Activated CD4-positive, alpha-beta T cell treated with anti-CD3 and anti-CD28 coated beads, Interleukin-2, amount 10 ng/mL, durations not matched to agents 24 days and 14 days (primary cell): ENCODE measurements around the gene BST1. TPM values are rescaled to one million over a fixed set of nuclear protein-coding genes. Genes with fewer than 3 reads are reported as not detected.
"Not testable (repeated sequence)": the region's sequence is repeated elsewhere in the genome, so short reads cannot be mapped to it uniquely, and the experiment has no call there.

Source experiments
- DNase-seq: peaks from one replicate; pipeline ENCODE4 v3.0.0; 2022
- H3K27ac Mint-ChIP-seq: one replicate; pipeline ENCODE4 v1.8.0; 2022; ENCODE audit warnings: mild to moderate bottlenecking, mixed read lengths
- H3K27me3 Mint-ChIP-seq: one replicate; pipeline ENCODE4 v1.8.0; 2022; ENCODE audit warnings: mixed read lengths
- H3K36me3 Mint-ChIP-seq: one replicate; pipeline ENCODE4 v1.8.0; 2022; ENCODE audit warnings: low read depth, mild to moderate bottlenecking, mixed read lengths
- H3K4me1 Mint-ChIP-seq: one replicate; pipeline ENCODE4 v1.8.0; 2021; ENCODE audit warnings: mixed read lengths
- H3K4me3 Mint-ChIP-seq: one replicate; pipeline ENCODE4 v1.8.0; 2022; ENCODE audit warnings: mild to moderate bottlenecking, moderate library complexity, mixed read lengths
- H3K9me3 Mint-ChIP-seq: one replicate; pipeline ENCODE4 v1.8.0; 2021; ENCODE audit warnings: mixed read lengths
- intact Hi-C: fragments of 100-400 bp; cut with micrococcal nuclease; formaldehyde crosslinking; loops from one replicate; pipeline ENCODE4 v1.15.1; 2023
- total RNA-seq: library from RNA; stranded (reverse); gene quantifications from 2 replicates; pipeline ENCODE4 v1.2.3, GENCODE V29; 2022

BST1 gene
- total RNA-seq, 1 donor from 2014 or later: 0.72 TPM

DNA sequence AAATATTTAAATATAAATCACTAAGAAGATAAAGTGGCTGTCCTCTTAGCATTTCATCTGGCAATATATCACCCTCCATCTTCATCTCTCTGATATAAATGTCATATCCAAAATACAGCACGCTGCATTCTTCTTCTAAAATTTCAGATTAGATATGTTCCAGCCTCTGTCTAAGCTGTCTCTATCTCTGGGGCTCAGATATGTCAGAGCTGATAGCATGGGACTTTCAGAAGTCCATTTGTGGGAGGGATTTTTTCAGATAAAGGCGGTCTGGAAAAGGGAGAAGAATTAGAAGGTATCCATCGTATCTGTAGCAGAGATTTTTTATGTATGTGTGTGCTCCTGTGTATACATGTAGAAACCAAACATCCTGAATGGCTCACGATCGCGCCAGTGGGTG lies 50.2 kb downstream of the BST1 start:
- intact Hi-C loops: no loop called here
- Mint-ChIP-seq H3K27me3 (no peaks in the 10 kb centered on the region), H3K4me3 (no peak overlapping the region), H3K36me3 (peaks cover 3% of the 10 kb centered on the region), H3K4me1 (peaks cover 45% of the 10 kb centered on the region), H3K9me3 (peaks cover 7% of the 10 kb centered on the region), H3K27ac (no peak overlapping the region)
- no peak for DNase-seq

- no peaks in the 10 kb centered on the region for H3K27me3 Mint-ChIP-seq
- intact Hi-C loops: no loop called here
- H3K9me3 Mint-ChIP-seq: peaks cover 6% of the 10 kb centered on the region
- H3K27ac Mint-ChIP-seq: peak overlapping the region; percentile 94
- no peak for DNase-seq
- peaks cover 2% of the 10 kb centered on the region for H3K36me3 Mint-ChIP-seq
- H3K4me3 Mint-ChIP-seq: peak overlapping the region; percentile 61
- H3K4me1 Mint-ChIP-seq: peaks cover 47% of the 10 kb centered on the region
These were observed 50.9 kb downstream of the BST1 start for GRCh38 chr4:15753786-15754185.

GRCh38 chr4:15754323-15754722 lies 51.5 kb downstream of the BST1 start:
- peak; percentile 89 for DNase-seq
- peak overlapping the region; percentile 61 for H3K4me3 Mint-ChIP-seq

GRCh38 chr4:15755321-15756155 lies 52.7 kb downstream of the BST1 start:
- DNase-seq: peak; percentile 81
- intact Hi-C loops: loop anchor here (1.0 to 5.0 kb wide), 10 partner anchors 11 to 1822 kb away; partner anchors contain the start of genes FAM200B, FBXL5 and LAP3
- Mint-ChIP-seq H3K27ac (peak overlapping the region; percentile 94), H3K36me3 (peaks cover 5% of the 10 kb centered on the region), H3K4me3 (peak overlapping the region; percentile 77), H3K9me3 (peaks cover 6% of the 10 kb centered on the region), H3K4me1 (peaks cover 50% of the 10 kb centered on the region), H3K27me3 (no peaks in the 10 kb centered on the region)

More at GRCh38 chr4:15754323-15754722, 51.5 kb downstream of the BST1 start:
- intact Hi-C loops: no loop called here
- peaks cover 47% of the 10 kb centered on the region for H3K4me1 Mint-ChIP-seq
- peak overlapping the region; percentile 94 for H3K27ac Mint-ChIP-seq
- H3K36me3 Mint-ChIP-seq: peaks cover 3% of the 10 kb centered on the region
- no peaks in the 10 kb centered on the region for H3K27me3 Mint-ChIP-seq
- peaks cover 6% of the 10 kb centered on the region for H3K9me3 Mint-ChIP-seq

DNA sequence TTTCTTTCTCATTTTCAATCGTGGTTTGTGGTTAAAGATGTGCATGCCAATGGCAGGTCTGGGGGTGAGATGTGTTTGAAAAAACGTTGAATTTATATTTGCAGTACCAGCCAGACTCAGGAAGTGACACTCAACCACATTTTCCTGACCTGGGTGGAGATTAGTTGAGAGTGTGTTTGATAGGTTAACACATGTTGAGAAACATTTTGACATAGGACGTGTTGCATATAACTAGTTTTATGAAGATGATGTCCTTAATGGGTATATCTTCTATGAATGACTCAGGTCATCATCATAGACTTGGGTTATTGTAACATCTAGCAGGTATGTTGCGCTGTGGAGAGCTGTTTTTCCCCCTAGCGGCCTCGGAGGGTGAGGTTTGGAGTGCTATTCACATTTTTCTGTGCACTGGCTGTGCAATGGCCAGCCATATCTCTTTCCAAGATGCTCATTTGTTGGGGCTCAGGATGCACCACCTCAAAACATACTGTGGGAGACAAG lies 53.5 kb downstream of the BST1 start:
- Mint-ChIP-seq H3K27me3 (no peaks in the 10 kb centered on the region), H3K9me3 (no peaks in the 10 kb centered on the region), H3K4me3 (peak overlapping the region; percentile 77), H3K36me3 (peaks cover 3% of the 10 kb centered on the region), H3K27ac (peak overlapping the region; percentile 94), H3K4me1 (peaks cover 51% of the 10 kb centered on the region)
- DNase-seq: peak; percentile 92
- intact Hi-C loops: loop anchor here (1.0 to 5.0 kb wide), 7 partner anchors 10 to 1821 kb away; partner anchors contain the start of genes FAM200B, FBXL5 and LAP3

DNA sequence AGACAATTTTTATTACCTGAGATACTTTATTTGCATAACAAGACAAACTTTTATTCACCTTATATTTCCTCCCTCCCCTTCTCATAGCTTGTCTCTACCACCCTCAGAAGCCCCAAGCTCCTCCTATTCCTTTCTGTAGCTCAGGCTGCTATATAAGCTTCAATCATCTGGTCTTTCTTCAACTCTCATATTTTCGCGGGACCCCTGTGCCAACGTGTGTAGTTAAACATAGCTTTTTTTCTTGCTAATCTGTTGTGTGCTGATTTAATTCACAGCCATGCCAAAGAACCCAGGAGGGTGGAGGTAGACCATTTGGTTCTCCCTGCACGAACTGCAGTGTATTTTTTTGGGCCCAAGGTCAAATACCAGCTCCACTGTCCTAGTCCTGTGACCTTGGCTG lies 54.2 kb downstream of the BST1 start:
- Mint-ChIP-seq H3K27ac (peak overlapping the region; percentile 94), H3K27me3 (no peaks in the 10 kb centered on the region), H3K36me3 (peaks cover 3% of the 10 kb centered on the region), H3K4me3 (peak overlapping the region; percentile 77), H3K9me3 (no peaks in the 10 kb centered on the region), H3K4me1 (peaks cover 52% of the 10 kb centered on the region)
- peak; percentile 69 for DNase-seq
- intact Hi-C loops: loop anchor here (5.0 kb wide), 1 partner anchor 1820 kb away; the partner anchor contains the start of gene LAP3

GRCh38 chr4:15758294-15758693 lies 55.4 kb downstream of the BST1 start:
- DNase-seq: no peak
- Mint-ChIP-seq H3K36me3 (peaks cover 3% of the 10 kb centered on the region), H3K4me1 (peaks cover 52% of the 10 kb centered on the region), H3K4me3 (peak overlapping the region; percentile 36), H3K27ac (peak overlapping the region; percentile 75), H3K9me3 (no peaks in the 10 kb centered on the region), H3K27me3 (no peaks in the 10 kb centered on the region)
- intact Hi-C loops: loop anchor here (5.0 kb wide), 1 partner anchor 1819 kb away; the partner anchor contains the start of gene LAP3

DNA sequence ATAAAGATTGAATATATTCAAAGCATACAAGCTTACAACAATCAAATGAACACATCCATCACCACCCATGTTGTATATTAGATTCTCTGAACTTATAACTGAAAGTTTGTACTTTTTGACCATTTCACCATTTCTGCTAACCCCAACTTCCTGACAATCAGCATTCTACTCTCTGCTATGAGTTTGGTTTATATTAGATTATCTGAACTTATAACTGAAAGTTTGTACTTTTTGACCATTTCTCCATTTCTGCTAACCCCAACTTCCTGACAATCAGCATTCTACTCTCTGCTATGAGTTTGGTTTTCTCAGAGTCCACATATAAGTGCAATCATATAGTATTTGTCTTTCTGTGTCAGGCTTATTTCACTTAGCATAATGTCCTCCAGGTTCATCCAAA lies 59.6 kb downstream of the BST1 start:
- H3K36me3 Mint-ChIP-seq: not testable (repeated sequence)
- peaks cover 47% of the 10 kb centered on the region for H3K4me1 Mint-ChIP-seq

GRCh38 chr4:15765391-15765790 lies 62.5 kb downstream of the BST1 start:
- H3K9me3 Mint-ChIP-seq: peaks cover 6% of the 10 kb centered on the region
- DNase-seq: no peak
- H3K36me3 Mint-ChIP-seq: peaks cover 2% of the 10 kb centered on the region
- H3K4me3 Mint-ChIP-seq: peak overlapping the region; percentile 39
- peaks cover 56% of the 10 kb centered on the region for H3K4me1 Mint-ChIP-seq
- intact Hi-C loops: no loop called here
- no peaks in the 10 kb centered on the region for H3K27me3 Mint-ChIP-seq
- peak overlapping the region; percentile 78 for H3K27ac Mint-ChIP-seq

More for the DNA sequence above, 59.6 kb downstream of the BST1 start:
- H3K27ac Mint-ChIP-seq: peak overlapping the region; percentile 77
- intact Hi-C loops, H3K4me3 Mint-ChIP-seq, DNase-seq, H3K27me3 Mint-ChIP-seq, H3K9me3 Mint-ChIP-seq: not testable (repeated sequence)

- DNase-seq: peak; percentile 88
- Mint-ChIP-seq H3K36me3 (peaks cover 2% of the 10 kb centered on the region), H3K9me3 (peaks cover 6% of the 10 kb centered on the region), H3K27me3 (no peaks in the 10 kb centered on the region), H3K4me3 (peak overlapping the region; percentile 39), H3K4me1 (peaks cover 57% of the 10 kb centered on the region), H3K27ac (peak overlapping the region; percentile 78)
- intact Hi-C loops: loop anchor here (1.0 kb wide), 2 partner anchors 10 to 12 kb away; partner anchors contain the start of gene CD38
These were observed 63.2 kb downstream of the BST1 start for GRCh38 chr4:15765910-15766697.

- Mint-ChIP-seq H3K27ac (peak overlapping the region; percentile 78), H3K4me3 (peak overlapping the region; percentile 39), H3K36me3 (peaks cover 2% of the 10 kb centered on the region), H3K27me3 (no peaks in the 10 kb centered on the region), H3K4me1 (peaks cover 61% of the 10 kb centered on the region), H3K9me3 (peaks cover 6% of the 10 kb centered on the region)
- peak; percentile 63 for DNase-seq
- intact Hi-C loops: loop anchor here (1.0 kb wide), 2 partner anchors 11 kb away; partner anchors contain the start of gene CD38
These were observed 64.0 kb downstream of the BST1 start for GRCh38 chr4:15766821-15767220.

DNA sequence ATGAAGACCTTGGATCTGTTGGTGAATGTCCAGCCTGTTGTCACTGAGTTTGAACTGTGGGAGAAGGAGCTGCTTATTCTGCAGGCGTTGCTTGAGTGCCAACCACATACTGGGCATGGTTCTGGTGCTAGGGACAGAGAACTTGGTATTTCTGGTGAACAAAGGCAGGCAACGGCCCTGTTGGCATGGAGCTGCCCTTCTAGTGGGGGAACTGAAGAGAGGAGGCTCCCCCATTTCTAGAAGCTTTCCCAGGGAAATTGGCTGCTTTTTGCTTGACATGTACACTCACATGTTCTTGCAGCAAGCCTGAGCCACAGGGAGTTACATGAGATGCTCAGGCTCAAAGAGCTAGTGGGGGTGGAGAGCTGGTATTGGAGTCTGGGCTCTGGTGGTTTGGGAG lies 66.3 kb downstream of the BST1 start:
- intact Hi-C loops: no loop called here
- peaks cover 6% of the 10 kb centered on the region for H3K9me3 Mint-ChIP-seq
- no peak overlapping the region for H3K4me3 Mint-ChIP-seq
- no peaks in the 10 kb centered on the region for H3K27me3 Mint-ChIP-seq
- peak overlapping the region; percentile 40 for H3K27ac Mint-ChIP-seq
- H3K36me3 Mint-ChIP-seq: peaks cover 2% of the 10 kb centered on the region
- no peak for DNase-seq
- peaks cover 70% of the 10 kb centered on the region for H3K4me1 Mint-ChIP-seq

GRCh38 chr4:15771216-15772058 lies 68.6 kb downstream of the BST1 start:
- Mint-ChIP-seq H3K36me3 (peaks cover 3% of the 10 kb centered on the region), H3K4me3 (peak overlapping the region; percentile 54), H3K9me3 (no peaks in the 10 kb centered on the region), H3K27me3 (no peaks in the 10 kb centered on the region), H3K4me1 (peaks cover 62% of the 10 kb centered on the region), H3K27ac (peak overlapping the region; percentile 80)
- DNase-seq: peak; percentile 83
- intact Hi-C loops: loop anchor here (1.0 to 10.0 kb wide), 7 partner anchors 8 to 1563 kb away; partner anchors contain the start of gene TAPT1
